Astrocyte (in vitro differentiated cells and primary cell): ENCODE measurements around the gene TMEM62.

Experiments
- EZH2 ChIP-seq: IDR thresholded peaks from 2 replicates; pipeline ENCODE4 v1.6.1; 2012; ENCODE audit warnings: mild to moderate bottlenecking, low read length, inconsistent platforms; ENCODE audit not compliant: insufficient read depth
- TF ChIP-seq, protein P1 (sequence below): IDR thresholded peaks from 2 replicates; pipeline ENCODE4 v1.5.1; 2011; ENCODE audit warnings: low read depth, mild to moderate bottlenecking, inconsistent platforms, low read length, moderate library complexity; ENCODE audit not compliant: insufficient read depth

DNA sequence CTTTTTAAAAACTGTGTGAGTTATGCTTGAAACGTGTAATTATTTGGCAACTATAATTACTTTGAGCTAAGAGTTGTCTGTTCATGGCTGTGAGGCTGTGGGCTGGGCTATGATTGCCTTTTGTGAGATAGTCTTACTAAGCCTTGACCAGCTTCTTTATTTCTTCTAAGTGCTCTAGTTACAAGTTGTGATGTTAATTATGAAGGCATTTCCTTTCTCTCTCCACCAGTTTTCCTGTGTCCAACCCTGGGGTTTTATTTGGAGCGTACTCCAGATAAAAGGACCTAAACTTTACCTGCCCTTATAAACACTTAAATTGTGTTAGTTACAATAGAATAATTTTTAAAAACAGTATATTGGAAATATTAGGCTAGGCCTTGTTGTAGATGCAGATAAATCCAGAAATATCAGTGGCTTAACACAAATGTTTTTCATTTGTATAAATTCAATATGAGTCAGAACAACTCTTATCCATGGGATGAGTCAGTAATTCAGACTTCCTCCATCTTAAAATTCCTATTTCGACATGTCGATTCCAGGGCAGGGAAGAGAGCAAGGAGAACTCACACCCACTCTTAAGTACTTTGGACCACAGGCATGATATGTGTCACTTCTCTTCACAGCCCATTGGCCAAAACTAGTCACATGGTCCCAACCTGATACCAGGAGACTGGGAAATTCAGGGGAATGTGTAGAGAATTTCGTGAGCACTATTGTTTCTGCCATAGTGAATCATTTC is 17.0 kb downstream of the TMEM62 start:
- TF ChIP-seq, protein P1, sequence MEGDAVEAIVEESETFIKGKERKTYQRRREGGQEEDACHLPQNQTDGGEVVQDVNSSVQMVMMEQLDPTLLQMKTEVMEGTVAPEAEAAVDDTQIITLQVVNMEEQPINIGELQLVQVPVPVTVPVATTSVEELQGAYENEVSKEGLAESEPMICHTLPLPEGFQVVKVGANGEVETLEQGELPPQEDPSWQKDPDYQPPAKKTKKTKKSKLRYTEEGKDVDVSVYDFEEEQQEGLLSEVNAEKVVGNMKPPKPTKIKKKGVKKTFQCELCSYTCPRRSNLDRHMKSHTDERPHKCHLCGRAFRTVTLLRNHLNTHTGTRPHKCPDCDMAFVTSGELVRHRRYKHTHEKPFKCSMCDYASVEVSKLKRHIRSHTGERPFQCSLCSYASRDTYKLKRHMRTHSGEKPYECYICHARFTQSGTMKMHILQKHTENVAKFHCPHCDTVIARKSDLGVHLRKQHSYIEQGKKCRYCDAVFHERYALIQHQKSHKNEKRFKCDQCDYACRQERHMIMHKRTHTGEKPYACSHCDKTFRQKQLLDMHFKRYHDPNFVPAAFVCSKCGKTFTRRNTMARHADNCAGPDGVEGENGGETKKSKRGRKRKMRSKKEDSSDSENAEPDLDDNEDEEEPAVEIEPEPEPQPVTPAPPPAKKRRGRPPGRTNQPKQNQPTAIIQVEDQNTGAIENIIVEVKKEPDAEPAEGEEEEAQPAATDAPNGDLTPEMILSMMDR, result no peak
- no peak for TF ChIP-seq EZH2
